Mesodermal cell (in vitro differentiated cells): Measurements from ENCODE around the gene MKRN1. TPM values are rescaled to one million over a fixed set of nuclear protein-coding genes. Genes with fewer than 3 reads are reported as not detected.

Experiments
- H3K27ac ChIP-seq: 2 replicates; pipeline ENCODE4 v1.7.0; 2013; ENCODE audit warnings: mild to moderate bottlenecking, low read depth, low read length, moderate library complexity; ENCODE audit not compliant: severe bottlenecking
- H3K36me3 ChIP-seq: 2 replicates; pipeline ENCODE4 v1.7.1; 2013; ENCODE audit warnings: mild to moderate bottlenecking, low read length, moderate library complexity; ENCODE audit not compliant: control insufficient read depth, insufficient read depth
- H3K4me1 ChIP-seq: one replicate; pipeline ENCODE4 v1.7.1; 2013; ENCODE audit warnings: mild to moderate bottlenecking, low read length; ENCODE audit not compliant: insufficient read depth, control insufficient read depth, poor library complexity, severe bottlenecking
- H3K4me3 ChIP-seq: 2 replicates; pipeline ENCODE4 v1.7.0; 2013; ENCODE audit warnings: low read length, control low read depth, mild to moderate bottlenecking; ENCODE audit not compliant: insufficient read depth, poor library complexity, severe bottlenecking; ENCODE audit errors: extremely low read depth
- H3K9me3 ChIP-seq: 2 replicates; pipeline ENCODE4 v1.7.1; 2013; ENCODE audit warnings: mild to moderate bottlenecking, low read length, moderate library complexity; ENCODE audit not compliant: control insufficient read depth
- WGBS, 2 experiments: methylation state at CpG; one replicate each; pipeline ENCODE4 v1.1.5; 2013; ENCODE audit warnings: missing lambda C conversion rate in 2 of 2; ENCODE audit not compliant: insufficient coverage in 2 of 2; 5-methylcytosine and 5-hydroxymethylcytosine counted together
- polyA plus RNA-seq, 2 experiments: library from polyadenylated mRNA; stranded (reverse); fragments of 50-300 nt; gene quantifications; one replicate each; pipeline ENCODE4 v1.2.3, GENCODE V29; 2013

MKRN1 gene, protein sequence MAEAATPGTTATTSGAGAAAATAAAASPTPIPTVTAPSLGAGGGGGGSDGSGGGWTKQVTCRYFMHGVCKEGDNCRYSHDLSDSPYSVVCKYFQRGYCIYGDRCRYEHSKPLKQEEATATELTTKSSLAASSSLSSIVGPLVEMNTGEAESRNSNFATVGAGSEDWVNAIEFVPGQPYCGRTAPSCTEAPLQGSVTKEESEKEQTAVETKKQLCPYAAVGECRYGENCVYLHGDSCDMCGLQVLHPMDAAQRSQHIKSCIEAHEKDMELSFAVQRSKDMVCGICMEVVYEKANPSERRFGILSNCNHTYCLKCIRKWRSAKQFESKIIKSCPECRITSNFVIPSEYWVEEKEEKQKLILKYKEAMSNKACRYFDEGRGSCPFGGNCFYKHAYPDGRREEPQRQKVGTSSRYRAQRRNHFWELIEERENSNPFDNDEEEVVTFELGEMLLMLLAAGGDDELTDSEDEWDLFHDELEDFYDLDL
- polyA plus RNA-seq (2013, experiment 1 of 2): 65.9 TPM
- polyA plus RNA-seq (2013, experiment 2 of 2): 62.9 TPM

DNA sequence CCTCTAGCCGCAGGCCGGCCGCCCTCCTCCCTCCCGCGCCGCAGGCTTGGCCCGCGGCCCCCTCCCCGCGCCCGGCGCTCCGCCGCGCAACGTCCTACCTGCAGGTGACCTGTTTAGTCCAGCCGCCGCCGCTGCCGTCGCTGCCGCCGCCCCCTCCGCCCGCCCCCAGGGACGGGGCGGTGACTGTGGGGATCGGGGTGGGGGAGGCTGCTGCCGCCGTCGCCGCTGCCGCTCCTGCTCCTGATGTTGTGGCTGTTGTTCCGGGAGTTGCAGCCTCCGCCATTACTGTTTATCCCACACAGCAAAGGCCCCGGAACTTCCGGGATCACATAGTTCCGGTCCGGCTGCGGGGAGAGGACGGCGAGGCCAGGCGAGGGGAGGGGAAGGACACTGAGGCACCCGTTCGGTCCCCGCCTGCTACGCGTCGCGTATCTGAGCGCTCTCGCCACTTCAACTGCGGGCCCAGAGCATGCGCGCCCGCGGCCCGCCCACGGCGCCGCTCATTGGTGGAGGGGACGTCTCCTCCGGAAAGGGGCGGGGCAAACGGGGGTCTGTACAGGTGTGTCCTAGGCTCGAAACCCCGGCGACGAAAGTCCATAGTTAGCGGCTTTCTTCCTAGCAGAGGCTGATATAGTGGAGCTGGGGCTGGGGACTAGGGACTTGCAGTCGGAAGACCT lies at the start of gene MKRN1:
Gene MKRN1, minus strand, starts transcription at position 444 of the 677 bp plus-strand sequence. Its CDS starts 161 bp downstream, at position 283.
- H3K4me1 ChIP-seq: peaks cover 3% of the 10 kb centered on the region
- peak within 1 kb of the TSS; percentile 95 for H3K4me3 ChIP-seq
- H3K9me3 ChIP-seq: no peaks in the 10 kb centered on the region
- 0% methylated on average over 30 to 45 of the region's 71 CpGs for WGBS, 2 experiments
- H3K36me3 ChIP-seq: no peaks in the 10 kb centered on the region
- peak within 1 kb of the TSS; percentile 90 for H3K27ac ChIP-seq

DNA sequence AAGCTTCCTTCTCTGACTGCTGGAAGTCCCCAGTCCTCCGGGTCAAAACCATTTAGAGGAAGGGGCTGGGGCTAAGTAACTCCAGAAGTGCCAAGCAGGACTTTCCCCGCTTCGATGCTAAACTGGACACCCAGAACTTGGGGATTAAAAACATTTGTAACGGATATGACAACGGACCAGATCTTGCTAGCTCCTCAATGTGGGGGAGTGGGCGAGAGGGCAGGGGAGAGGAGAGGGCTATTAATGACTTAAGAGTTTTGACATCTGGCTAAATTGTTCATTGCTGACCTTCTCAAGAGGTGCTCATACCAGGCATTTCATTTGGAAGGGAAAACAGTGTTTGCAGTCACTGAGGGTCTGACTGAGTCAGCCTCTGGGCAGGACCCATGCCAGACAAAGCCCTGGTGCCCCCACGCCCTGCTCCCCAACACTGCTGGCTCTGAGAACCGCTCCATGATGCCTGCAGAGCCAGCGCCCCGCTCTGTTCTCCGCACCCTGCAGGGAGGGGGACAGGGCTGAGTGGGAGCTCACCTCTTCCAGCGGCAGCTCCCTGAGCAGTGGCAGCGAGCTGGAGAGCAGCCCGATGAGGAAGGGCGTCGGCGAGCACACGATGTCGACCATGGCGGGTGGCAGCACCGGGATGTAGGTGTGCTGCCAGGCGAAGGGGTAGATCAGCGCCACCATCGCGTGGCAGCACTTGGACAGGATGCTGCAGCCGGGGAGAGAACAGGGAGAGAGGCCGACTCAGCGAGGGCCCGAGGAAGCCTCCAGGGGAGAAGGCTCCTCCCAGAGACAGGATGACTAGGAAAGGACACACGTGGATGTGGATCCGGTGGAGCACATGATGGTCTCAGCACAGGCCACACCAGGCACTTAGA lies 47.7 kb upstream of the MKRN1 start:
- no peak overlapping the region for H3K4me3 ChIP-seq
- H3K9me3 ChIP-seq: no peaks in the 10 kb centered on the region
- H3K36me3 ChIP-seq: peaks cover 7% of the 10 kb centered on the region
- peaks cover 8% of the 10 kb centered on the region for H3K4me1 ChIP-seq
- H3K27ac ChIP-seq: no peak overlapping the region
- 91 to 93% methylated on average over 25 to 26 of the region's 31 CpGs for WGBS, 2 experiments

DNA sequence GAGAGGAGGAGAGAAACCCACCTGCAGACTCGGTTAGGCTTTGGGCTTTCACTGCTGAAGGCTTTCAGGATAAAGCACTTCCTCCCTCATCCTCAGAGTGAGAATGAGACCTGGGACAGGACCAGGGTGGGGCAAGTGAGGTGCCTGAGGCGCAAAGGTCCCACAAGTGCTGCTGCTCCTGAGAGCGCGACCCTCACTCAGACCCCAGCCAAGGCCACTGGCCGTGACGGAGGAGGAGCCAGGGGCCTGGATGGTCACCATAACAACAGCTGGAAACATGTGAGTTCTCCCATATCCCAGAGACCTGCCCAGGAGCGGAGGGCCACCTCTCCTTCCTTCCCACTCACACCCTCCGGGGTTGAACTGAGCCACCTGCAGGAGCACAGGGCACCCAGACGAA lies 46.9 kb upstream of the MKRN1 start:
- Histone ChIP-seq H3K4me1 (peaks cover 8% of the 10 kb centered on the region), H3K4me3 (no peak overlapping the region), H3K36me3 (peaks cover 10% of the 10 kb centered on the region), H3K9me3 (no peaks in the 10 kb centered on the region), H3K27ac (no peak overlapping the region)
- WGBS, 2 experiments: 93 to 97% methylated on average over 5 to 6 of the region's 9 CpGs

DNA sequence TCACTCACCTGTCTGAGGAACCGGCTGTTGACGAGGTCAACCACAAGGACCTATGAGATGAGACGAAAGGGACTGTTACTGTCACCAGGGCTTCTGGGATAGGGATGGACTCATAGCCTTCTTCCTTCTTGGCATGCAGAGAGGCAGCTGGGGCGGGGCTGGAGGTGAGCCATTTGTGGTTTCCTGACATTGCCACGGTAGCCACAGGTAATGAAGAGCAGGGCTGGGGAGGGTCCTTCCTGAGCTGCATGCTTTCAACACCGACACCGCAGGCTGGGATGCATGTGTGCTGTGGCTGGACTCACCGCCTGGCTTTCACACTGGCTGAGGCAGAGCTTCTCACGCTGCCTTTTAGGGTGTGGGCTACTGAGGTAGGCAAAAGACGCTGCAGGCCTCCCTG lies 46.4 kb upstream of the MKRN1 start:
- H3K4me3 ChIP-seq: no peak overlapping the region
- H3K9me3 ChIP-seq: no peaks in the 10 kb centered on the region
- H3K4me1 ChIP-seq: peaks cover 8% of the 10 kb centered on the region
- H3K27ac ChIP-seq: no peak overlapping the region
- peaks cover 14% of the 10 kb centered on the region for H3K36me3 ChIP-seq
- 94 to 95% methylated on average over 6 to 8 of the region's 10 CpGs for WGBS, 2 experiments

DNA sequence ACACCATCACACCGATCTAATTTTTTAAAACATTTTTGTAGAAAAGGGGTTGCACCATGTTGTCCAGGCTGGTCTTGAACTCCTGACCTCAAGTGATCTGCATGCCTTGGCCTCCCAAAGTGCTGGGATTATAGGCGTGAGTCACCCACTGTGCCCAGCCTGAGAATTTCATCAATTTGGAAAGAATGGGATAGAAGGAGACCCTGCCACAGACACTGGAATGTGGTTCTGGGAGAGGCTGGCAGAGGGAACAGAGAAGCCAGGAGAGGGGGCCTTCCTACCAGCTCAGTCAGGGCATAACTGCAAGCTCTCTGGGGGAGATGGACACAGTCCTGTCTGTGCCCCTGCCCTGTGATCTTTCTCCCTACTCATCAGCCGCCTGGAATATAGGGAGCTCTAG lies 42.1 kb upstream of the MKRN1 start:
- Histone ChIP-seq H3K4me1 (peaks cover 9% of the 10 kb centered on the region), H3K36me3 (peaks cover 27% of the 10 kb centered on the region), H3K4me3 (no peak overlapping the region), H3K27ac (peak overlapping the region; percentile 13), H3K9me3 (no peaks in the 10 kb centered on the region)
- WGBS, 2 experiments: 90 to 100% methylated on average over 1 to 2 of the region's 3 CpGs

DNA sequence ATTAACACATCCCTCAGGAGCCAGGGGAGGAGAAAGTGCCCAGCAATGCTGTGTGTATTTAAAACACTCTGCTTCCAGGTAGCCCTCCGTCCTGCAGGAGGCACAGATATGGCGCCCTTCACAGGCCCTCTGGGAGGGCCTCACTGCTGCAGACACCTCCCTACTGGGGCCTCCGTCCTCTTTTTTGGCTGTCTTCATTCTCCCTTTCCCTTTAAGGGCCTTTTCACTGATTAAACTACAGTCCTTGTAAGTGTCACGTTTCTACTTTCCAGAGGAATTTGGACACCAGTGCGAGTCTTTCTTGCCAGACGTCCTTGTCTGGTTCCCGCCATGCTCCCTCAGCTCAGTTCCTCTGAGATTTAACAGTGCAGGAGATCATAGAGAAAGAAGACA lies 39.7 kb upstream of the MKRN1 start:
- 87 to 89% methylated on average over 7 of the region's 7 CpGs for WGBS, 2 experiments
- Histone ChIP-seq H3K36me3 (peaks cover 27% of the 10 kb centered on the region), H3K9me3 (no peaks in the 10 kb centered on the region), H3K4me3 (no peak overlapping the region), H3K4me1 (peaks cover 8% of the 10 kb centered on the region), H3K27ac (peak overlapping the region; percentile 75)

DNA sequence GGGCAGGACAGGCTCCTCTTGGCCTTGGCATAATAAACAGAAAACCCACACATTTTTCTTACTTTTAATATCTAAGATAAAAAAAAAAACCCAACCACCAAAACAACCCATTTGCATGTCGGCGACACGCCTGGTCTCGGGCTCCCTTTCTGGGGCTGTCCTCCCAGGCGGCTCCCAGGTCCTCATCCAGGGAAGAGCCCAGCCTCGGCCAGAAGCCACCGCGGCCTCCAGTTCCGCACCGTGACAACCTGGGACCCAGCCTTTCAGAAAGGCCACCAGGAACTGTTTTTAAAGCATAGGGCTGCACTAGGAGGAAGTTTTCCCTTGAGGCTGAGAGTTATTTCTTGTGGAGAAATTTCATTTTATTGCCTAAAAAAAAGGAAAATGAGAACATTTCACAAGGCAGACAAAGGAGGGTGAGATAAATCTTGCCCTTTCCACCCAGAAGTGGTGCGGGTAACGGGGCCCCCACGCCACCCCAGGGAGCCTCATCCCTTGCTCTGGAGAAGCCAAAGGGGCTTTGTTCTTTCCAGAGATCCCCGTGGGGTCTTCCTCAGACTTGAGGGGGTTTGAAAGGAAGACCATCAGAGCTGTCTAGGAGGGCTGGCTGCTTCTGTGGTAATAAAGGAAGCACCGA lies 39.2 kb upstream of the MKRN1 start:
- Histone ChIP-seq H3K4me3 (no peak overlapping the region), H3K27ac (peak overlapping the region; percentile 75), H3K9me3 (no peaks in the 10 kb centered on the region), H3K4me1 (peaks cover 8% of the 10 kb centered on the region), H3K36me3 (peaks cover 27% of the 10 kb centered on the region)
- WGBS, 2 experiments: 75 to 87% methylated on average over 11 to 12 of the region's 15 CpGs

DNA sequence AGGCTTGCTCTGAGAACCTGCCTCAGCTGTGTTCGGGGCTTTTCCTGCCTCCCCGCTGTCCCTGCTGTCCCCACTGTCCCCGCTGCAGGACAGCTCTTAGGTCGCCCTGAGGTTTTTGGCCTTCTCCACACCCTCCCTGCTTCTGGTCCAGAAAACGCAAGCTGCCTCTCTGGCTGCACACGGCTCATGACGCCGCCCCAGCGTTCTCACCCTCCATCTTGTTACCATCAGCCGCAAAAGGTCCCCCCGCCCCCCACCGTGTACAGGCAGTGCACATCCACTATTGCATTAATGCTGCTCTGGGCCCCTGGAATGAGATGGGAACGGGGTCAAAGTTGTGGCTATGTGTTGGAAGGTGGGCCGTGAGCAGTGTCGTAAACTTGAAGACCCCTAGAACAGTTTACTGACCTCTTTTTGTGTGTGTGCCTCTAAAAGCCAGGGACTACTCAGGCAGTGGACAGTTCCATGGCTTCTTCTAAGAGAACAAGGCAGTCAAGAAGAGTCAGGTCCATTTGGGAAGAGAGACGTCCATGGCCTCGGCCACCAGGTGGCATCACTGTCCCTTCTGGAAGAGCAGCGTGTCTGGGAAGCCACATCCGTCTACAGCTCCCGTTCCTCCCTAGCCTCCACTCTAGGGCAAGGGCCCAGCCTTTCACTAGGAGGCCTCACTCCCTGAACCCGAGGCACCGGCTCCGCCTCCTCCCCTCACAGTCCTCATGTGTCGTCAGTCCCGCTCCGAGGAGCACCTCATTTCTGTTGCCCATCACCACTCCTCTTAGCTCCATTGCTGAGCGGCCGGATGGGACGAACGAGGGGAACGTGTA lies 38.5 kb upstream of the MKRN1 start:
- Histone ChIP-seq H3K4me1 (peaks cover 8% of the 10 kb centered on the region), H3K36me3 (peaks cover 25% of the 10 kb centered on the region), H3K27ac (no peak overlapping the region), H3K9me3 (no peaks in the 10 kb centered on the region), H3K4me3 (no peak overlapping the region)
- WGBS, 2 experiments: 55% methylated on average over 28 to 30 of the region's 31 CpGs

DNA sequence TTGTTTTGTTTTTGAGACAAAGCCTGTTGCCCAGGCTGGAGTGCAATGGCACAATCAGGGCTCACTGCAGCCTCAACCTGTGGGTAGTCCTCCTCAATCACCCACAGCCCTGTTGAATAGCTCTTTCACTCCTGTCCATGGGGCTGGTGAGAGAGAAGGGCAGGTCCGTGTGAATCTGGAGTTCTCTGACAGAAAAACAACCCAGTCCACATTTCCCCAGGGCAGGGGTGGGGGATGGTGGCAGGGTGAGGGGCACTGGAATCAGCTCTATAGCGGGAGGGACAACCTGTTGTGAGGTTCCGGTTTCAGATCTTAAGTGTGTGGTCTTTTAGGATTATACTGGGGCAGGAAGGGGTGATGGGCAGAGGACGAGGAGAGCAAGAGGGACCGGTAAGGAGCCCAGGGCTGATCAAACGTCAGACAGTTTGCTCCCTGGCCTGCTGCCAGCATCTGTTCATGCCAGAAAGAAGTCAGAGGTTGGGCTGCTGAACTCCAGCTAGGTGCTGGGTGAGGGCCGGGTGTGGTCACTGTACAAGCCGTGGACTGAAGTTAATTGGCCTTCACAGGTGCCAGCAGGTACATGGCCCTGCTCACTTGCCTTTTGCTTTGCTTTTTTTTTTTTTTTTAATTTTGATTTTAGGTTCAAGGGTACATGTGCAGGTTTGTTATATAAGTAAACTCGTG lies 33.2 kb upstream of the MKRN1 start:
- no peak overlapping the region for H3K4me3 ChIP-seq
- H3K4me1 ChIP-seq: peaks cover 9% of the 10 kb centered on the region
- H3K27ac ChIP-seq: no peak overlapping the region
- H3K36me3 ChIP-seq: peaks cover 2% of the 10 kb centered on the region
- WGBS, 2 experiments: 64 to 67% methylated on average over 5 to 7 of the region's 9 CpGs
- no peaks in the 10 kb centered on the region for H3K9me3 ChIP-seq
